Motor neuron (in vitro differentiated cells): ENCODE data around the gene AKAIN1. TPM values are rescaled to one million over a fixed set of nuclear protein-coding genes. Genes with fewer than 3 reads are reported as not detected.

ENCODE experiments used
- ATAC-seq, 8 experiments: fragments of 200-7000 bp; cut with Tn5 transposase; replicated peaks in 6 of 8; 2 replicates each; pipeline ENCODE4 v1.8.0; 2021; ENCODE audit warnings: mild to moderate bottlenecking in 8 of 8, moderate library complexity in 8 of 8
- H3K27ac ChIP-seq, 2 donors: fragments of 250-450 bp; sonication (Bioruptor Pico); 2 replicates each; pipeline ENCODE4 v1.9.0; 2021; ENCODE audit warnings: antibody characterized with exemption in 2 of 2, mild to moderate bottlenecking in 2 of 2, moderate library complexity in 1 of 2
- H3K4me1 ChIP-seq, 2 donors: fragments of 250-450 bp; sonication (Bioruptor Pico); replicated peaks in 1 of 2; 2 replicates each; pipeline ENCODE4 v1.6.1; 2021; ENCODE audit warnings: antibody characterized with exemption in 2 of 2, mild to moderate bottlenecking in 2 of 2, moderate library complexity in 1 of 2
- H3K4me3 ChIP-seq, 5 donors: fragments of 250-450 bp; sonication (Bioruptor Pico); 2 replicates each; pipeline ENCODE4 v1.9.0; 2021; ENCODE audit warnings: antibody characterized with exemption in 5 of 5, mild to moderate bottlenecking in 5 of 5, moderate library complexity in 4 of 5
- WGBS, 10 experiments: fragments of 450-650 bp; shearing (Covaris generic); methylation state at CpG; one replicate each; pipeline ENCODE4 v1.0.0; 2022; 5-methylcytosine and 5-hydroxymethylcytosine counted together
- in situ Hi-C, 9 experiments: fragments of 400-800 bp; cut with MboI; loops; one replicate each; pipeline ENCODE4 v1.15.0; 2021; ENCODE audit warnings: low sequenced_read_pairs in 9 of 9, low pct_unique_long_range_greater_than_20kb in 2 of 9; ENCODE audit not compliant: unreplicated experiment in 9 of 9
- total RNA-seq, 8 experiments: library from RNA; unstranded; fragments of 300-600 nt; gene quantifications; 2 replicates each; pipeline versions ENCODE4 v1.2.3 to v1.2.4, GENCODE V29; 2022

Gene AKAIN1
- total RNA-seq, 8 experiments from 2014 or later: 0.27 TPM; not detected in 7

DNA sequence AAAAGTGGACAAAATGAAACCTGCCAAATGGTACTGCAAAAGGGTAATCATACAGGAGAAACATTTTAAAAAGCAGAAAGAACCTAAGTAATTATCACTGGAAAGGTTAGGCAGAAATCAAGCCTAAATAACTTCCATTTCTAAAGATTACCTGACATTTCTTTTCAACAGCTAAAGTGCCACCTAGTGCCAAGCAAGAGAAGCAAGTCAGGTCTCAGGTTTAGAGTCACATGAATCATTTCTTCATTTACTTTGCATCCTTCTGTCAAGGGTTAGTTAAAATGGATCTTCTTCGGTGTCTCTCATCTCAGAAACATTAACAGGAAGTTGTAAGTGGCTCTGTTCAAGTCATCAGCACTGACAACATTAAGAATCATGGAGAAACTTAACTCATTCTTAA is 90.3 kb downstream of the AKAIN1 start:
- 14 to 73% (median 43%) methylated on average over 1 of the region's 1 CpG; no CpG with 5 or more reads in 3 of the 10 experiments for WGBS, 10 experiments
- Histone ChIP-seq H3K27ac (no peak overlapping the region), H3K4me3 (no peak overlapping the region), H3K4me1 (no peaks in the 10 kb centered on the region)
- in situ Hi-C loops: loop anchor here in 1 of 9 experiments (25.0 kb wide), 1 partner anchor 106 kb away; no protein-coding TSS in a partner anchor
- ATAC-seq: no peak

GRCh38 chr18:5104246-5104645 is 92.8 kb downstream of the AKAIN1 start:
- H3K4me3 ChIP-seq: no peak overlapping the region
- ATAC-seq: no peak
- in situ Hi-C loops: loop anchor here in 1 of 9 experiments (25.0 kb wide), 1 partner anchor 108 kb away; no protein-coding TSS in a partner anchor
- no peaks in the 10 kb centered on the region for H3K4me1 ChIP-seq
- no peak overlapping the region for H3K27ac ChIP-seq
- WGBS, 10 experiments: 9 to 80% (median 29%) methylated on average over 1 to 3 of the region's 3 CpGs; no CpG with 5 or more reads in 3 of the 10 experiments

DNA sequence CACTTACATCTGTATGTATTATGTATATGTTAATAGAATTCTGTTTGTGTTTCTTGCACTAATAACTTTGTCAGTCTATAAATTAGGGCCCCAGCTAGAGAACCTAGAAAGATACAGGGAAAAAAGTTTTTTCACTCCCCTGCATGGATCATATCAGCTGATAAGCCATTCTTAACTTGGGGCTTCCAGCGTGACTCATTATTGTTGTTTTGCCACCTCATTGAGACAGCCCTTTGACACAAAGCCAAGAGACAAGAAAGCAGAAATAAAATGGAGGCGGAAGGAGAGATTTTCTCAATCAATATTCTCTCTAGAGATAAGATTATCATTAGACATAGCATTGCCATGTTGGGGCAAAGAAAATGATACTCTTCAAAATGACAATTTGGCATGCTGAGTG is 93.4 kb downstream of the AKAIN1 start:
- in situ Hi-C loops: loop anchor here in 1 of 9 experiments (25.0 kb wide), 1 partner anchor 109 kb away; no protein-coding TSS in a partner anchor
- no peaks in the 10 kb centered on the region for H3K4me1 ChIP-seq
- 0 to 79% (median 41%) methylated on average over 1 to 2 of the region's 2 CpGs; no CpG with 5 or more reads in 3 of the 10 experiments for WGBS, 10 experiments
- no peak overlapping the region for H3K4me3 ChIP-seq
- ATAC-seq: no peak
- no peak overlapping the region for H3K27ac ChIP-seq

DNA sequence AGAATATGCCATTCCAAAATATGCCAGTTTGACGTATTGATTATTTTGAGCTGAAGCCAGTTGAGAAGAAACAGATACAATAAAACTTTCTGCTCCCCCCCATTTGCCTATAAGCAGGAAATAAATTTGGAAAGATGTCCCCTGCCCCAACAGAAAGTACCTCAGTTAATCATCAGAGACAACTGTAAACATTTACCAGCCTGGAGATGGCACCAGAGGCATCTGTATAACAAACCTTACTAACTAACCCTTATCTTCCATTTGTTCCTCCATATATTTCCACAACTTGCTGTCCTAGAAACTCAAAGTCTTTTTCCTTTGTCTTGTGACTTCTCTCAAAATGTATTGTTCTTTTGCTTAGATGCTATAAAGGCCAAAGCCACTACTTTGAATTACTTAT is 93.8 kb downstream of the AKAIN1 start:
- no peak overlapping the region for H3K27ac ChIP-seq
- H3K4me3 ChIP-seq: no peak overlapping the region
- ATAC-seq: peak in 1 of 8 experiments; percentile 56
- in situ Hi-C loops: loop anchor here in 1 of 9 experiments (25.0 kb wide), 1 partner anchor 109 kb away; no protein-coding TSS in a partner anchor
- WGBS, 10 experiments: 0 to 100% (median 100%) methylated on average over 1 of the region's 1 CpG; no CpG with 5 or more reads in 3 of the 10 experiments
- H3K4me1 ChIP-seq: no peaks in the 10 kb centered on the region

DNA sequence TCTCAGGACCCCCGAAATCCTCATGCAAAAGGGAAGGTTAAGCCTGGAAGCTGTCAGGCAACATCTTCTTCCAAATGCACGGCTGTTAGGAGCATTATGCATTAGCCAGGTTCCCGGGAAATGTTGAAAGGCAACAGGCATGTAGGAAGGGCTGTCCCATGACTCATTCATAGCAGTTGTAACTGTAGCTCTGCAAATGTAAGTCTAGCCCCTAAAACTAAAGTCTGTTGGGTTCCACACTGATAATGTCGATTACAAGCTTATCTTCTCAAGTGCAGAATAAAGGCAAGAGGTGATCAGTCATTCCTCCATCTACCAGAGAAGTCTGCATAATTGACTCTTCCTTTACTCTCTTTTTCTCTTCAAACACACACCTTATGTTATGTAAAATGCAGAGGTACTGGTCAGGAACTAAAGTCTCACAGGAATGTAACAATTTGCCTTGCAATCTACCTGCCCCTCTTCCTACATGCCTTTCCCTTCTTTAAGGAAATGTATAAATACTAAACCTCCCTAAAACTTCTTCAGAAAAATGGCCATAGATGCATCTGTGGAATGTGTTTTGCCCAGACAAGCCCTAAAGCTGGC is 99.8 kb downstream of the AKAIN1 start:
- in situ Hi-C loops: no loop called here
- H3K4me3 ChIP-seq: no peak overlapping the region
- 0 to 81% (median 24%) methylated on average over 1 to 4 of the region's 4 CpGs for WGBS, 10 experiments
- no peaks in the 10 kb centered on the region for H3K4me1 ChIP-seq
- H3K27ac ChIP-seq: no peak overlapping the region
- peak in 2 of 8 experiments; percentile 55 to 64 for ATAC-seq

GRCh38 chr18:5095239-5095638 is 101.8 kb downstream of the AKAIN1 start:
- H3K4me1 ChIP-seq: no peaks in the 10 kb centered on the region
- in situ Hi-C loops: no loop called here
- WGBS, 10 experiments: 20 to 100% (median 86%) methylated on average over 1 to 3 of the region's 3 CpGs; no CpG with 5 or more reads in 5 of the 10 experiments

GRCh38 chr18:5093902-5094301 is 103.2 kb downstream of the AKAIN1 start:
- WGBS, 10 experiments: 0 to 94% (median 53%) methylated on average over 1 to 2 of the region's 2 CpGs; no CpG with 5 or more reads in 1 of the 10 experiments
- no peak for ATAC-seq
- Histone ChIP-seq H3K27ac (no peak overlapping the region), H3K4me3 (no peak overlapping the region), H3K4me1 (no peaks in the 10 kb centered on the region)
- in situ Hi-C loops: no loop called here

More at GRCh38 chr18:5095239-5095638, 101.8 kb downstream of the AKAIN1 start:
- ATAC-seq: no peak
- Histone ChIP-seq H3K4me3 (no peak overlapping the region), H3K27ac (no peak overlapping the region)

Other genes with a start within 250 kb of the AKAIN1 start
- 10 to 100 TPM in 6 of 8 experiments, 1 to 10 TPM in 2; 5.2 to 20.5 (median 16.5) TPM for gene ZBTB14, start 98.5 kb upstream of the AKAIN1 start, total RNA-seq